ELR (cell line): ENCODE data around the gene FBRSL1.
"Not testable (repeated sequence)": the region's sequence is repeated elsewhere in the genome, so short reads cannot be mapped to it uniquely, and the experiment has no call there.

Experiments
- DNase-seq: peaks from one replicate; pipeline ENCODE4 v3.0.0-alpha.2; 2015; ENCODE audit warnings: low read depth

FBRSL1 gene

DNA sequence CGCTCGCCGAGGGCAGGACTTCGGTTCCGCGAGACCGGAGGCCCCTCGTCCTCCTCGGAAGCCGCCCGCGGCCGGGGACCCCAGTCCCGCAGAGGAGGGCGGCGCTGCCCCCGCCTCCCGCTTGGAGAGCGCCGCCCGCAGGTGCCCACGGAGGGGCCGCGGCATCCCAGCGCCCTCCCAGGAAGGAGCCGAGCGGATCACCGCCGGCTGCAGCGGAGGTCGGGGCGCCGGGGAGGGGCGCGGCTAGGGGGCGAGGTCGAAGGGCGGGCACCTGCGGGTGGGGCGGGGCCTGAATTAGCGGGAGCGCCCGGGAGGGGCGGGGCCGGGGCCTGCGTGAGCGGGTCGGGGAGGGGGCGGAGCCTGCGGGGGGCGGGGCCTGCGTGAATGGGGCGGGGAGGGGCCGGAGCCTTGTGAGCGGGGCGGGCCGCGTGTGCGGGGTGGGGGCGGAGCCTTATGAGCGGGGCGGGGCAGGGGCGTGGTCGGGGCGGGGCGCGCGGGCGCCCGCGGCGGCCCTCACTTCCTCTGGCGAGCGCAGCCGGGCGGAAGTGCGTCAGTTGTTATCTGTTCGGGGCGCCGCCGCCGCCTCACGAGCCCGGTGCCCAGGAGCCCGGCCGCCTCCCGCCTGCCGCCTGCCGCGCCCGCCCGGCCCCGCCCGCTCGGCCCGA lies at the start of gene FBRSL1:
Gene FBRSL1, plus strand, starts transcription at position 550 of the 665 bp plus-strand sequence.
- peak; percentile 87 for DNase-seq

DNA sequence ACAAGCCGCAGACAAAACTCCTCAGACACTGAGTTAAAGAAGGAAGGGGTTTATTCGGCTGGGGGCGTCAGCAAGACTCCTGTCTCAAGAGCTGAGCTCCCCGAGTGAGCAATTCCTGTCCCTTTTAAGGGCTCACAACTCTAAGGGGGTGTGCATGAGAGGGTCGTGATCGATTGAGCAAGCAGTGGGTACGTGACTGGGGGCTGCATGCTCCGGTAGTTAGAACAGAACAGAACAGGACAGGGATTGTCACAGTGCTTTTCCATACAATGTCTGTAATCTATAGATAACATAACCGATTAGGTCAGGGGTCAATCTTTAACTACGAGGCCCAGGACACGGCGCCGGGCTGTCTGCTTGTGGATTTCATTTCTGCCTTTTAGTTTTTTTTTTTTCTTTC lies 49.5 kb upstream of the FBRSL1 start:
- DNase-seq = not testable (repeated sequence)

DNA sequence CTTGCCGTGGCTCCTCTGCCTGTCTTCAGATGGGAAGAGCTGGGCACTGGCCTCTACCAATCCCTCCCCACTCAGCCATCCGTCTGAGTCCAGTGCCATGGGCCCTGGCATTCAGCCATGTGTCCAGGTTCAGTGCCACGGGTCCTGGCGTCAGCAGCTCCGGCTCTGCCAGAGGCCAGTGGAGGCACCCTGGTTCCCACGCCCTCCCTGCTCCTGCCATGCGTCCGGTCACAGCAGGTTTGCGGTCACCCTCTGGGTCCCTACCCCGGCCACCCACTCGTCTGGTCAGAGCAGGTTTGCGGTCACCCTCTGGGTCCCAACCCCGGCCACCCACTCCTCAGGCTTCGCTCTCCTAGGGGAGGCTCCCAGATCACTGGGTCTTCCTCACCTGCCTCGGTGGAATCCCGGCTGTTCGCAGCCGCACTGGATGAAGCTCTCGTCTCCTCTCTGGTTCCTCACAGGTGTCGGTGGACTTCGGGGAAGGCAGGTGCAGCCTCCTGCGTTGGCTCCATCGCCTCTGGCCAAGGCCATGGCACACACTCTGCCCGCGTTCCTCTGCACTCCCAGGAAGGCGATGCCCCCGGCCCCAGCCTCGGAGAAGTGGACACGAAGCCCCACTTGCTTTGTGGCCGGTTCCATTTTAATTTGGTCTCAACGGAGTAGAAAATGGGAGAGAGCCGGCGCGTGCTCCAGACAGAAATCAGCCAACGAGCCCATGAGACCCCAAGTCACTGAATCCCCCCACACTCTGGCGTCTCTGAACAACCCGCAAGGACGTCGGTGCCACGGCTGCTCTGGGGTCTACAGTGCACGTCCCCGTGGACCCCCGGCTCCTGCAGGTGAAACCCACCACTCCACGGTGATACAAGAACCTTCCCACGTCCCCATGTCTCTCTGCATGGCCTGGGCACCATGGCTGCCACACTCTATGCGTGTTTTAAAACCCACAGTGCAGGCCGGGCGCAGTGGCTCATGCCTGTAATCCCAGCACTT lies 47.8 kb upstream of the FBRSL1 start:
- no peak for DNase-seq

DNA sequence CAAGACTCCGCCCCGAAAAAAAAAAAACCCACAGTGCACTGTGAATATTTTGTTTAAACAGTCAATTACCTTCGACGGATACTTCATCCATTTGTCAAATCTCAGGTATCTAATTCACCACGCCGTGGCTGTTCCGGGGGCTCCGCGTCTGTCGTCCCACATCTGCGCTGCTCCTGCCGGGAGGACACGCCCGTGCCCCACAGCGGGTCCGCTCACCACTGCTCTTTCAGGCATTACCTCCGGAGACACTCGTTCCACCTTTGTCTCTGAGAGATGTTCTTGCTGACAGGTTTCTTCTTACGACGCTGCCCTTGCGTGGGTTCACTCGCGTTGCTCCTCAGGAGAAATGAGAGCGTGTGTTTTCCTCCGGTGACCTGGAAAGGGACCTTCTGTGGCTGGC lies 46.9 kb upstream of the FBRSL1 start:
- DNase-seq = no peak

DNA sequence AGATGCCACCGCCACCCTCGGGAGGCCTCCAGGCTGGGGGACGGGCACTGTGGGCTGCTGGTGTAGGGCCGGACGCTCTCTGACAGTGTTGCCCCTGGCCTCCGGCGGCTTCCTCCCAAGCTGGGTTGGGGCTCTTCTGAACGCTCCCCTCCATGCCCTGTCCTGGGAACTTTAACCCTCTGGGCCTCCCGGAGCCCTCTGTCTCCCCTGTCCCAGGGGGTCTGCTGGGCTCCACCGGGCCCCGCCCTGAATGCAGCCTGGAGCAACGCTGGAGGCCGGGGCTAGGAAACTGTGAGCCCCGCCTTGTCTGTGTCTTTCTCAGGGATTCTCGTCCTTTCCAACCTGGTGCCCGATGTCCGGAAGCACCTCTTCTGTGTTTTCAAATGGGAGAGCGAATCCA lies 45.7 kb upstream of the FBRSL1 start:
- no peak for DNase-seq

DNA sequence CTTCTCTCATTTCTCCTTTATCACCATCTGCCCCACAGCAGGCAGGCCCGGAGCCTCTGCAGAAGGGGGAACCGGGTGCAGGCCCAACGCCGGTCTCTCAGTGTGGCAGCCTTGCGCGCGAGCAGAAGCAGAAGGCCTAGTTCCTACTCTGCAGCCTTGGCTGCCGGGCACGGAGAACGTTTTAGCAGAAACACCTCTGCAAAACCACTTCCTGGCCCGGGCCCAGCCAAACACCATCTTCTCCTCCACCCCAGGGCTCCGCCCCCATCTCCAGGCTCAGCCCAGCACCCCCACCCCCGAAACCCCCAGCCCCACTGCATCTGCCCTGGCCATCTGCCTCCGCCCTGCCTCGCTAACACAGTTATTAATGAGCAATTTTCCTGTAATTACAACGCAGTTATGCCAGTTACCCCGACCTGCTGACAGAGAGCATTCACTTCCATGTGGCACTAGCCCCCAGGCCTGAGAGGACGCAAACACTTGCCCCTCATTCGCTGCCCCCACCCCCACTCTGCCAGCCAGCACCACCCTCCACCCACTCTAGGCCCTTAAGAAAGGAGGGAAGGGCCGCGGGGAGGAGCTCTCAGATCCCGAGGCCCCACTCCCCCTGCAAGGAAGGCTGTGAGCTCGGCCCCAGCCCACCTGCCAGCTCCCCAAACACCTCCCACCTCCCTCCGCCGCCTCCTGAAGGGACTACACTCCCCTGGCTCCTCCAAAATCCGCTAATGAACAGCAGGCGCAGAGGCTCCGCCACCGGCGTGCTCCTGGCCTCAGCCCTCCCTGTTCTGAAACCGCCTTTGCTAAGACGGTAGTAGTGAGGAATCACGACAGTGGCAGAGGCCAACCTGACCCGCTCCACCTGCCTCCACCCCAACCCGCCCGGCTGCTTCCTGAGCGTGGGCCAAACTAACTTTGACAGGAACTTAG lies 44.7 kb upstream of the FBRSL1 start:
- DNase-seq = no peak

DNA sequence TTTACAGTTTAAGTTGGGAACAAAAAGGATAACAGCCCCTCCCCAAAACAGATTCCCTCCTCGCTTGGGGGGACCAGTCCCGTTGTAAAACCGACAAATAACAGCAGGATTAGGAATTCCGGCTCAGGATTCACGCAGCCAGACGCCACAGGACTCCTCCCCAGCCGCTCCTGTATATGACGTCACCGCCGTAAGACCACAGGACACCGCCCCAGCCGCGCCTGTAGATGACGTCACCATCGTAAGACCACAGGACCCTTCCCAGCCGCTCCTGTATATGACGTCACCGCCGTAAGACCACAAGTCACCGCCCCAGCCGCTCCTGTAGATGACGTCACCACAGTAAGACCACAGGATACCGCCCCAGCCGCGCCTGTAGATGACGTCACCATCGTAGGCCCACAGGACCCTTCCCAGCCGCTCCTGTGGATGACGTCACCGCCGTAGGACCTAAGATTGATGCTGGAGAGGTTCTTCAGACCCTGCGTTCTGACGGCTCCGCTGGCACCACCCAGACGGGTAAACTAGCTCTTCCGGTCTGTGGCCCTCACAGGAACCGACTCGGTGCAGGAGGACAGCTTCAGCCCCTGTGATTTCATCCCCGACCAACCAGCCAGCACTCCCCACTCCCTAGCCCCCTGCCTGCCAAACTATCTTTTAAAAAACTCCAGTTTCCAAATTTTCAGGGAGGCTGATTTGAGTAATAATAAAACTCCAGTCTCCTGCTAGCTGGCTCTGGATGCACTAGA lies 43.9 kb upstream of the FBRSL1 start:
- DNase-seq = peak; percentile 18

DNA sequence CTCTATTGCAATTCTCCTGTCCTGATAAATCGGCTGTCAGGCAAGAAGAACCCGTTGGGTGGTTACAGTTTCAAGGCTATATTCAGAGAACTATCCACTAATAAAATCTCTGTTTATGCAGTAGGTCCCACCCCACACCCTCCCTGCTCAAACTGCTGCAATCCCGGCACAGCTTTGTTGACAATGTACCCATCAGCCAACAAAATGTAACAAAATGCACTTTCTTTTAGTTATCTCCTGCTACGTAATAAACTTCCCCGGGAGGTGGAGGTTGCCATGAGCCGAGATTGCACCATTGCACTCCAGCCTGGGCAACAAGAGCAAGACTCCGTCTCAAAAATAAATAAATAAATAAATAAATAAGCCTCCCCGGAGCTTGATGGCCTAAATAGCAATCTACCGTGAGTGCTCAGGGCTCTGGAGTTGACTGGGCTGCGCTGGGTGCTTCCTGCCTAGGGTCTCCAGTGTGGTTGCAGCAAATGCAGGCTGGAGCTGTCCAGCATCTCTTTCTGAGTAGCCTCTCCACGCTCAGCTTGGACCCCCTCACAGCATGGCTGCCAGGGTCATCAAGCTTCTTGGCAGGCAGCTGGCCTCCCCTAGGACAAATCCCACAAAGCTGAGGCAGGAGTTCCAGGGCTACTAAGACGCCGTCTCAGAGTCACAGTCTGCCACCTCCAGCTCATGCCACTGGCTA lies 43.2 kb upstream of the FBRSL1 start:
- DNase-seq = no peak

DNA sequence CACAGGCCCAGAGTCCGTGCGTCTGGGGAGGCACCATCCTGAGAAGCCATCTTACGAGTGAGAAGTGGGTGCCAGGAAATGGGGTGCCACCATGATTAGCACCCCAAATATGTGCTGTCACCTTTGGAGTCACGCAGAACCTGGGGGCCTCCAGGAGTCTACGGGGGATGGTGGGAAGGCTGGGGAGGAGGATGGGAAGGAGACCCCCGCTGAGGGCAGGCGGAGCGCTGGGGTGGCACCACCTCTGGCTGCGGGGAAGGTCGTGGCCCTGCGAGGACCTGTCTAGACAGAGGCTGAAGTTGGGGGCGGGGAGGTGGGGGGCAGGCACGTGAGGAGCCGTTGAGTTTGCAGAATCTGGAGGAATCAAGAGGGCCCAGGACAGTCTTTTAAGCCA lies 42.6 kb upstream of the FBRSL1 start:
- DNase-seq = no peak

DNA sequence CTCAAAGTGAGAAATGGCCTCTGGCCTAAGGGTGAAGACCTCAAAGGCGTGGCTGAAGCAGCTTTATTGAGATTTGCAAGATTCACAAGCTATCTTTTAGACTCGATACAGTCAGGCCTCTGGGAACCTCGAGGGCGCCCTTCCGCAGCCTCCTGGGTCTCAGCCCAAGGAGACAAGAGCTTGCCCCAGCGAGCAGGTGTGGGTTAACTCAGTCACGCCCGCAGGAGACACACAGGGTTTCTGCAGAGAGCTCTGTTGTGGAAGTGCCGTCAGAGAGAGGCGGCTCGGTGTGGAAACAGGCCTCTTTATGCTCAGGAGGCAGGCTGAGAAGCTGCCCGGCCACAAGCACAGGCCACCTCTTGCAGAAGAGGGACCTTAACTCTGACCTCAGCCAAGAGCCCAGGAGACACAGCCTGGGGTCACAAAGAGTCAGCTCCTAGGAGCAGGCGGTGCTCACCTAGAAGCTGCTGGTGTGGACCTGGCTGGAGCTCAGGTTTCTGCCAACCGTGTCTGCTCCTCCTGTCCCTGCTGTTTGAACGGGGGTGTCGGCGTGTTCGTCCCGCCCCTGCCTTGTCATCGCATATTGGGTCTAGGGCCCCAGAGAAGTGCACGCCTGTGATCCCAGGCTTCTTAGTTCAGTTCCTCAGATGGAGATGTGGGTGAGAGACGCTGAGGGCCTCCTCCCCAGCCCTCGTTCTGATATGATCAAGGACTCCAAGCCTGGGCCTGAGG lies 42.1 kb upstream of the FBRSL1 start:
- no peak for DNase-seq

DNA sequence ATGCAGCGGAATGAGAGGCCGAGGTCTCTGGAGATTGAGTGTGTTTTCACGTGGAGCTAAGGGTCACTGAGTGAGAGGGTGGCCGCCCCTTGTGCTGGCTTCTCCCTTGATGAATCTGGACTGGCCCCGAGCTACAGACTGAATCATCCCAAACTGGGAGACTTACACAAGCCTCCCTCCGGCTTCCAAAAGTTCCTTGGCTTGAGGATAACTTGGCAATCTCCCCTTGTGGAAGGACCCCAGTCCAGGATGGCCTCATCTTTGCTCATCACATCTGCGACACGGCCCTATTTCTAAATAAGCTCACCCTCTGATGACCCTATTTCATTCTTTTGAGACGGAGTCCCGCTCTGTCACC lies 41.5 kb upstream of the FBRSL1 start:
- DNase-seq = no peak

DNA sequence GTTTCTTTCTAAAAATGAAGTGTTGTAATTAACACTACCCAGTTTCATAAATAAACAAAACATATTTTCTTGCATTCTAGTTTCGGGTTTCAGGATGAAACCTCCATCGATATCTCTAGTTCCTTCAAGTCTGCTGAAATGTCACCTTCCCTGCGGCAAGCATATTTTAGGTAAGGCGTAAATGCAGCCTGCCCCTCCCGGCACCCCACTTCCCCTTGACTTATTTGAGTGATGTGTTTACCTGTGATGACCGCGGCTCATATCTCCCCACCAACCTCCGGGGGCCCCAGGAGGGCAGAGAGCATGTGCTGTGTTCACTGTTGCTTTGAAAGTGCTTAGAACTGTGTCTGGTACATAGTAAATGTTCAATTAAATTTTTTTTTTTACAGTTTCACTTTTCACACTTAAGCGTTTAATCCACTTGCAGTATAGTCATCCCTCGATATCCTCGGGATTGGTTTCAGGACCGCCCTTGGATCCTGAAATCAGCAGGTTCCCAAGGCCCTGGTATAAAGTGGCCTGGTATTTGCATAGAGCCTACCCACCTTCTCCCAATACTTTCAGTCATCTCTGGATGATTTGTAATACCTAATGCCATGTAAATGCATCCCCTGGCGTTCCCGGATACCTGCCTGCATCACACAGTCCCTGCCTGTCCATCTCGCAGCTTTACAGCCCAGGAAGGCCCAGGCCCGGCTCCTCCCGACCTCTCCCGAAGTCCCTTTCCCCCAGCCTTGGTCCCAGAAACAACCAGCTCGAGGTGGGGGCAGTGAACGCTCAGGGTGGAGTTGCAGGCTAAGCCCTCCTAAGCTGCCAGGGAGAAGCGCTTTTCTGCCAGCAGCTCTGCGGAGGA lies 40.2 kb upstream of the FBRSL1 start:
- no peak for DNase-seq

DNA sequence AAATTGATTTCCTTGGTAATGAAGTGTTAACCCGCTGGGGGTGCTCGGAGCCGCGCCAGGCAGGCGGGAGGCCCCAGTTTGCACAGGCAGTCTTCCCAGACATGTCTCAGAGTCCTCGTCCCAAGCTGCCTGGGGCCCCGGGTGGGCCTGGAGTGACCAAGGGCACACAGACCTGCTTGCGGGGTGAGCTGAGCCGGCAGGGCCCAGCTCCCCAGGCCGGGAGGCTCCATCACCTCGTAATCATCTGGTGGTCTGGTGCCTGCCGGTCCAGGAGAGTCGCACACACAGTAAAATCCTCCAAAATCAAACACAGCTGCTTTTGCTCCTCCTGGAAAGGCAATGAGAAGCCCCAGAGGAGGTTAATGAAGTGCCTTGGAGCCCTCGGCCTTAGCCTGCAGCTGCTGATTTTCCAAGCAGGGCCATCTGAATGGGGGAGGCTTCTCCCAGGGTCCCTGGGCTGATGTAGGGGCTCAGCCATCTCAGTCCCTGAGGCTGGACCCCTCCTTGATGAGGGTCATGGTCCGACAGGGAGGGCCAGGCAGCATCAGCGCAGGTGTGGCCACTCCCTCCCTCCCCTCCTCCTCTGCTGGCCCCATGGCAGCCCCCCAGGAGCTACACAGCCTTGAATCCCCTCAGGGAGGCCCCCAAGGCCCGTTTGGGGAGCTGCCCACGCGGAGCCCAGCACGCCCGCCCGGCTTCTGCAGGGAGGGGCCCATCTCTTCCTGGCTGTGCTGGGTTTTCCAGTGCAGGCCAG lies 39.4 kb upstream of the FBRSL1 start:
- DNase-seq = no peak

DNA sequence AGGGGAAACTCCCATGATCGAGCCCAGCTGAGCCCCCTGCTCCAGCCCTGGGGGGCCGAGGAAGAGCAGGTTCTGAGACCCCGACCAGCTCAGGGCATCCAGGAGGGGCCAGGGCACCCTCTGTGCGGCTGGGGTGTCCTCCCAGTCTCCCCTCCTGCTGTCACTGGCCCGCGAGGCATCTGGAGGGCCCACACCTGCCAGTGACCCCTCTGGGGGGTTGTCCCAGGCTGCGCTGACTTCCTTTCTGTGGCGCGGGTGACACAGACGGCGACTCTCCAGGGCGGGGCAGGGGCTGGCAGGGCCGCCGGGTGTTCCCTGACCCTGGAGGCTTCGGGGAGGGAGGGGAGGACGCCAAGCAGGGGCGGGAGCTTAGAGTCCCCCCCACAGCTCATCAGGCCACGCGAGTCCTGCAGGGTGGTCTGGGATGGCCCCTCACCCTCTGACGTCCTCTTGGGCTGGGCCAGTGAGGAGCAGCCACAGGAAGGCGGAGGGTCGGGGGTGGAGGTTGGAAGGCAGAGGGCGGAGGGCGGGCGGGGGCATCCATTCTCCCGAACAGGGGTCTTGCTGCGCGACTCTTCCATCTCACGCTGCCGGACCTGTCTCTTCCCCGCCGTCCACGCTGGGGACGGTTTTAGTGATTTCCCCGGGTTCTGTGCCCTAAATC lies 38.6 kb upstream of the FBRSL1 start:
- no peak for DNase-seq

DNA sequence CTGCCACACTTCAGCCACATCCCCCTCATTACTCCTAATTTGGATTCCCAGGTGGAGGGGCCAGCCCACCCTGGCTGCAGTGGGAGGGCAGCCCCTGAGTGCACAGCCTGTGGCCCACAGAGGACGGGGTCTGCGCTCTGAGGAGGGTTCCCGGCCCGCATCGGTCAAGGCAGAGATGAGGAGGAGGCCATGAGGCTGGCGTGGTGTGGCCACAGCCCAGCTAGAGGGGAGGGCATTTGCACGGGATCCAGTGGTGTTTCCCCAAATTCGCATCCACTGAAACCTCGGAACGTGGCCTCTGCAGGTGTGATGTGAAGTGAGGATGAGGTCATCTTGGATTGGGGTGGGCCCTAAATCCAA lies 38.1 kb upstream of the FBRSL1 start:
- no peak for DNase-seq

DNA sequence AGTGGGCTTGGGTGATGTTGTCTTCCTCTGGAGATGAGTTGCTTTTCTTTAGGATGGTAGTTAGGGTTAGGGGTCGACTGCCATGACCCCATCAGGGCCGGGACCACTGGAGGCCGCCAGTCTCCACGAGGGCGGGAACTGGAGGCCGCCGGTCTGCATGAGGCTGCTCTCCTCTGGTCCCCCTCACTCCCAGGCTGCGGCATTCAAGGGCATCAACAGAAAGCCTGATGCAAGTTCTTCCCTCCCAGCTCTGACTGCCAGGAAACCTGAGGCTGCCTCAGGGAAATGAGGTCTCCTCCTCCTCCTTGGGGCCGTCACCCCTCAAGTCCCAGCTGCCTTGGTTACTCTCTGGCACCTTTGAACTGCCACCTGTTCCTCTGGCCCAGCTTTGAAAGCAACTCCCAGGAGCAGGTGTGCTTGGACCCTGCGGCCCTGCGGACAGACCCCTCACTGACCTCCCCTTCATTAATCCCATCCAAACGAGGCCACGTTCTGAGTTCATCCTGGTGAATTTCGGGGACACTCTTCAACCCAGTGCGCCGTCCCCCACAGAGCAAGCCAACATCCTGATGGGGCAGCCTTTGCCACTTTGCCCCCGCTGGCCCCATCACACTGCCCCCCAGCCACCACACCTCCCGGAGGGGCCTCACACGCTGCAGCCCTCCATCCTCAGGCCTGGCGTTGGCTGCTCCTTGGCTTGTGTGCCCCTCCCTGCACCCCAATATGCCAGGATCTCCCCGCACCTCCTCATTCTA lies 37.2 kb upstream of the FBRSL1 start:
- DNase-seq = no peak
